SKM-1 (cell line): ENCODE data around the gene RABAC1.
"Not testable (repeated sequence)": the region's sequence is repeated elsewhere in the genome, so short reads cannot be mapped to it uniquely, and the experiment has no call there.

Source experiments
- DNase-seq: peaks from one replicate; lab custom pipeline; 2025; ENCODE audit not compliant: unreplicated experiment; lab: John Stamatoyannopoulos, UW

RABAC1 gene, protein sequence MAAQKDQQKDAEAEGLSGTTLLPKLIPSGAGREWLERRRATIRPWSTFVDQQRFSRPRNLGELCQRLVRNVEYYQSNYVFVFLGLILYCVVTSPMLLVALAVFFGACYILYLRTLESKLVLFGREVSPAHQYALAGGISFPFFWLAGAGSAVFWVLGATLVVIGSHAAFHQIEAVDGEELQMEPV

DNA sequence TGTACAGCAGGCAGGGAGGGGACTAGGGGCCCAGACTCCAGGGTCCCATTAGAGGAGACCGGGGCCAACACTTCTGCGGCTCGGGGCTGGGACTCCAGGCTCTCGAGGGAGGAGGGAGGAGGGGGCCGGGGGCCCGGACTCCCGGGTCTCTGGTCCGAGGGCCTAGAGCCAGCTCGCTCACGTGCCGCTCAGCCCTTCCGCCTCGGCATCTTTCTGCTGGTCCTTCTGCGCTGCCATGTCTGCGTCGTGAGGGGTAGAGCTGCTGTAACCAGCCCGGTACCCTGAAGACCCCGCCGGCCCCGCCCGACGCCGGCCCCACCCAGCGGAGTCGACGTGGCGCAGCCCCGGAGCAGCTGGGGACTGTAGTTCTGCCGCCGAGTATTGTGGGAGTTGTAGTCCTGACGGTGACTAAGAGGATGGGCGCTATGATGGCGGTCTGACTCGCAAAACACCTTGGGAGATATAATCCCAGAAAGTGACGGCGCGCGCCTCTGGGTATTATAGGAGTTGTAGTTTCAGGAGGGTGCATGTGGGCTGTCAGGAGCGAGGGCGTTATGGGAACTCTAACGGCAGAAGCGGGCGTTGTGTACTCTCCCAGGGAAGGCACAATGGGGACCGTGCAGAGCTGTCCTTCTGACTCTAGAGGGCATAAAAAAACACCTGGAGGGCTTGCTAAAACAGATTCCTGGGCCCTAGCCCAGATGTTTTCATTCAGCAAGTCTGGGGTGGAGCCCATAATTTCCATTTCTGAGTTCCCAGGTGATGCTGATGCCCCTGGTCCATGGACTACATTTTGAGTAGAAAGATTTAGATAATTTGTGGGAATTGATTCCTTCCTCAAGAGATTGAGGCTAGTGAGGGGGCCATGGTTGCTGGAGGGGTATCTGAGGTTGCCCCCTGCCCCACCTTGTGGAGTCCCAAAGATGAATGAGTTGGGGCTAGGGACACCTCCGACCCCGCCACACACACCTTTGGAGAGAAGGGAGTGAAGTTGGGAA lies at the start of gene RABAC1:
RABAC1 (minus strand) TSS at position 266 of the 998 bp plus-strand sequence; CDS start at position 237, 29 bp downstream.
- DNase-seq: peak; percentile 46

DNA sequence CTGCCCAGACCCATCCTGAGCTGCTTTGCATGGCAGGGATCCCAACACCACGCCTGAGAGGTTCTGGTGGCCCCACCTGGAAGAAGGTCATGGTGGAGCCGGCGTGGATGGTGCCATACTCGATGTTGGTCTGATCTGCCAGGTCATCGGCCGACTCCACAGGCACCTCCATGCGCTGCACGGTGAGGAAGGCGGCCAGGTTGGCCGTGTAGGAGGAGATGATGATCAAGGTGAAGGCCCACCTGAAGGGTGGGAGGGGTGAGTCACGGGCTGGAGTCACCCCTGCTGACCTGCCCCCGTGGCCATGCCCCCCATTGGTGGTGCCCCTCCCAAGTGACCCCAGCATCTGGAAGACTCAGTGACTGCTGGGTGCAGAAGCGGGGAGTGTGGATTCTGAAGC lies 47.4 kb upstream of the RABAC1 start:
- DNase-seq: no peak

DNA sequence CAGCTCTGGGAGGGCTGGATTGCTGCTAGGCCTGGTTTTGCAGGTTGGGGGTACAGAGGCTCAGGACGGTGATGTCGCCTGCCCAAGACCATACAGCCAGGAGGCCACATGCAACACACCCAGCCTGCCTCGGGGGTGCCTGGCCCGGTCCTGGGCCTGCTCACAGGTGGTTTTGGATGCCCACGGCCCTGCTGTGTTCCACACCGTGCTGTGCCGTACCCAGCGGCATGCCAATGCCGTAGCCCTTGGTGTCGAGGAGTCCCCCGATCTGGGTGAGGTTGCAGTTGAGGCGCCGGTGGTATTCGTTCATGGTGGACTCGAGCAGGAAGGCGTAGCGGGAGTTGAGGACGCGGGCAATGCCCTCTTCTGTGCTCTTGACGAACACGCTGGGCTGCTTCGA lies 46.4 kb upstream of the RABAC1 start:
- DNase-seq: no peak

DNA sequence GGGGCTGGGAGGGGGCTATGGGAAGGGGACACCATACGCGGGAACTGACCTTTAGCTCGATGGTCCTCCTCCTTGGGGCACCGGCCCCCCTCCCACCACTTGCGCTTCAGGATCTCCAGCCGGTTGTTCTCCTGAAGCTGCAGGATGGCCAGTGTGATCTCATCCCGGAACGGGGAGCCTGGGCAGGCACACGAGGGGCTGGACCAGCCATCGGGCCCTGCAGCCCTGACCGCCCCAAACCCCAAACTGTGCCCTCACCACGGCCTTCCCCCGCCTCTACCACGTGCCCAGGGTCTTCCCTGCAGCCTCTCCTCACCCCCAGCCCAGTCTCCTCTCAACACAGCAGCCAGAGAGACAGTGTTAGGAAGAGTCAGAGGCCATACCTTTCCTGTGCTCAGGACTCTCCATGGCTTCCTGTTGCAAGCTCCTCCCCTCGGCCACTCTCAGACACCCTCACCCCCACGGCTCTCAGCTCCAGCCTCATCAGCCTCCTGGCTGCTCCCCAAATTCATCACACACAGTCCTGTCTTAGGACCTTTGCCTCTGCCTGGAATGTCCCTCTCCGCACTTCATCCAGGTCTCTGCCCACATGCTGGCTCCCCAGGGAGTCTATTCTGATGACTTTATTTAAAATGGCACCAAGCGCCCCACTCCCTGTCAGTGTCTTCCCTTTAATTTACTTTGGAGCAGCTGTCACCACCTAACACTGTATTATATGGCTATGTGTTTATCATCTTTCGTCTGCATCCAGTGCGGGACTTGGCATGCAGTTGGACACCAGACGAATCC lies 44.6 kb upstream of the RABAC1 start:
- no peak for DNase-seq

DNA sequence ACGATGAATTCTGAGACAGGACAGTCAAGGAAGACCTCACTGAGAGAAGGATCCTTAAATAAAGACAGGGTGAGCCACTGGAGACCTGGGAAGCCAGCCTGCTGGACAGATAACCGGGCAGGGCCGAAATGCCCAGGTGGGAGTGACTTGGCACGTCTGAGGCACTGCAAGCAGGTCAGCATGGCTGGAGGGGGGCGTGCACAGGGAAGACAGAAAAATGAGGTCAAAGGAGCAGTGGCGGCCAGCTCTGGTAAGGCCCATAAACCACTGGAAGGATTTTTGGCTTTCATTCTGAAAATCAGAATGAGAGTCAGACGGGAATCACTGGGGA lies 40.7 kb upstream of the RABAC1 start:
- no peak for DNase-seq

DNA sequence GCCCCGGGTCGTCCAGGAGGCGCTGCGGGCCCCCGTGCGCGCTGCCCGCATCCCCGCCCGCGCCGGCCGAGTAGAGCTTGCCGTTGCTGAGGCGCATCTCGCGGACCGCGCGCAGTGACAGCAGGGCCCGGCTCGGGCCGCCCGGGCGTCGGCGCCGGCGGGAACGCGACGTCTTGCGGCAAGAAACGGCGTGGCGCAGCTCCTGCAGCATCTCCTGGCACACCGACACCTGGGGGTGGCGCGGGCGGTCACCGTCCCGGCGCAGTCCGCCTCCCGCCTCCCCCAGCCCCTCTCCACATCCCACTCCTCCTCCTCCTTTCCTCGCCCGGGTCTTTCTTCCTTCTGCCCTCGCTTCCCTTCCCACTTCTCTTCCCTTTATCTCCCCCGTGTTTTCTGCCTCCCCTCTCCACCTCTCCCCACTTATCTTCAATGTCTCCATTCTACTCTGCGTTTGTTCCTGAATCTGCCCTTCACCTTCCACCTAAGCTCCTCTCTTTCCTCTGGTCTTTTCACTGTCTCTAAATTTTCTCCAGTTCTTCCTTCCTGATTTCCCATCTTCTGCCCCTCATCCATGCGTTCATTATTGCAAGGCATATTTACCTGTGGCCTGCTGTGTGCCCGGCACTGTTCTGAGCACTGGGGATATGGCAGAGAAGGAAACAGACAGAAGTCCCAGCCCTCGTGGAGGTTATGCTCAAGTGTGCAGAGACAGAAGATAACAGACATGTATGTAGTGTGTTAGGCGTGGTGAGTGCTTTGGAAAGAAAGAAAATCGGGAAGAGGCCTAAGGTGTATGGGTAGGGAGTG lies 40.2 kb upstream of the RABAC1 start:
- no peak for DNase-seq

DNA sequence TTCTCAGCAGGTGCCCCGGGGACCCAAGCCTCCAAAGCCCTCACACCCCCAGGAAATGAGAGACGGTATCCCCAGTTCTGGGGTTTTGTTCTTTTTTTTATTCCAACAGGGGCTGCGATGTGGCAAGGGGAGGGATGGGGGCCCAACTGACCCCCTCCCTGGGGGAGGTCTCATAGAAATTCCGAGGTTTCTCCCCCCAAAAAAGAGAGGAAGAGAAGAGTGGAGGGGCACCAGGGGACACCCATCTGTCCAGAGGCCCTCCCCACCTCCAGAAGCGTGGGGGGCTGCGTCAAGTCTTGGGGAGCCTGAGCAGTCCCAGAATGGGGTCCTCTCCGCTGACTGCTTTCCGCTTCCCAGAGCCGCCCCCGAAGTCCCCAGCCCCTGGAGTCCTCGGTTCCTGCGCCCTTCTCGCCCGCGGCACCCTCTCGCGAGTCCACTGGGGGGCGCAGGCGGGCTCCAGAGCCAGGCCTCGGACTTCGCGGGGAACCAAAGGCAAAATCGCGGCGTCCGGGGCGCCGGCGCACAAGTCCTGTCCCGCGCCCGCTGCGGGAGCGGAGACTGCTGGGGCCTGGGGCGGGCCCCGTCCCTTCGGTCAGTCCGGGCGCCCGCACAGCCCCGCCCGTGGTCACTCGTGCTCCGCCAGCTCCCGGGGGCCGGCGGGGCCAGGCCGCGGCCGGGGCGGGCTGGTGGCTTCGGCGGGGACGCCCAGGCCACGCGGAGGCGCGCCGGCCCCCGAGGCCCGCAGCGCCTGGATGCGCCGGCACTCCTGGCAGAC lies 39.3 kb upstream of the RABAC1 start:
- DNase-seq: no peak

DNA sequence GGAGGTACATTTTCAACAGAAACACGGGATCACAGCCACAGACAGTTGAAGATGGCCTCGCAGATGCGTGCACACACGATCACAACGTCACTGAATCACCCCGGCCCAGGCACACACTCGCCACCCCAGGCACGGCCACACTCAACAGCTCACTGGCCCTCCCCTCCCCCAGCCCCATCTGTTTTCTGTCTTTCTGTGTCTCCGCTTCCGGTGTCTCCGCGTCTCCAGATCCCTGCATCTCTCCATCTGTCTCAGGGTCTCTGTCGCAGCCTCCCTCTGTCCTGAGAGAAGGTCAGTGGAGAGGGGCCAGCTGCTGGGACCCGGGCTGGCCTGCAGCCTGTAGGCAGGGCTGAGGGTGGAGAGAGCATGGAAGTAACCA lies 38.7 kb upstream of the RABAC1 start:
- no peak for DNase-seq

DNA sequence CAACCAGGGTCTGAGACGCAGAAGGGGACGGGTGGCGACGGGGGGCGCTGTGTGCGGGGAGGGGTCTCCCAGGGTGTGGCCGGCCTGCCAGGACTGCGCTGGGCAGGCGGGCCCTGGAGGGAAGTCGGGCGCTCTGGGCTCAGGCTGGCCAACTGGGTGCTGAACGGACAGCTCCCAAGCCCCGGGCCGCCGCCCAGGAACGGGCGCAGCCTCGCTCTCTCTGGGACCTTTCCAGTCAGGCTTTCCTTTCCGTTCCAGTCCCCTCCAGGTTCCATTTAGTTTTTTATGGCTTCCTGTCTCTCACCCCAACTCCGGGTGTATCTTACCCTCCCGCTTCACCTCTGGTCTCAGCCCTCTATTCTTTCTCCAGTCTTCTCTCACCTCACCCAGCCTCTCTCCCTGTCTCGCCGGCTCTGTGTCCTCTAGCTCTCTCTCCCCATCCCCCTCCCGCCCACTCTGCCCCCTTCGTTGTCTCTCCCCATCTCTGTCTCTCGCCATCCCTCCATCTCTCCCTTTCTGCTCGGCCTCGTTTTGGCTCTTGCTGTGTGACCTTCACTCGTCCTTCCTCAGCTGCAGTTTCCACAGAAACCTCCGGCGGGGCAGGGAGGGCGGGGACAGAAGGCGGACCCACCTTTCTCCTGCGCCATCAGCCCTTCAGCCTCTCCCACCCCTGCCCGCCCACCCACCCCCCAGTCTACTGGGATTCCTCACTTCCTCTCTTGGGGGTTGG lies 38.2 kb upstream of the RABAC1 start:
- no peak for DNase-seq

DNA sequence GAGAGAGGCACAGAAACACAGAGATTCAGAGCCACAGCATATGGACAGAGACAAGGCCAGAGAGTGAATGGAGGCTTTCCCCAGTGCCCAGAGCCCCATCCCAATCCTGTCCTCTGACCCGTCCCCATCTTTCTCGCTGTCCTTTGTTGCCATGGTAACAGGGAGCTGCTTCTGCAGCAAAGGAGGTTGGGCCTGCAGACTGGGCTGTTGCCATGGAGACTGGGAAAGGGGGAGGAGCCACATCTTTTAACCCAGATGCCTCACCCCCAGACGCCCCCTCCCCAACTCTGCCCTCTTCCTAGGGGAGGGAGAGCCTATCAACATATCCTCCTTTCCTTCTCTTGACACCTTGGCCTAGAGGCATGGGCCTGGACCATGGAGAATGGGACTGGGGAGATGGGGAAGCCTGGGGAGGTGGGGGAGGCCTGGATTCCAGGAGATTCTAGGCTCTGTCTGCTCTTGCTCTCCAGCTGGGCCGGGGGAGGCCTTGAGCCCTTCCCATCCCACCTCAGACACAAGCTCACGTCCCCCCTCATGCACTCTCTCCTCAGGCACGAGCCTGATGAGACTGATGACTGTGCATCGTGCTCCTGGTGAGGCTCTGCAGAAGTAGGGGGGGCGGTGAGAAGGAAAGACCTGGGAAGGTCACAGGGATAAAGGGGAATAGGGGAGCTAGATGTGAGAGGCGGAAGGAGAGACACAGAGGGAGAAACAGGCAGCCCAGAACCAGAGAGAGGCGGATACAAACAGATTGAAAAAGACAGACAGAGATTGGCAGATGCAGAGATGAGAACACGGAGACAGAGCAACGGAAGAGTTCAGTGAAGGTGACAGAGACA lies 37.1 kb upstream of the RABAC1 start:
- no peak for DNase-seq

DNA sequence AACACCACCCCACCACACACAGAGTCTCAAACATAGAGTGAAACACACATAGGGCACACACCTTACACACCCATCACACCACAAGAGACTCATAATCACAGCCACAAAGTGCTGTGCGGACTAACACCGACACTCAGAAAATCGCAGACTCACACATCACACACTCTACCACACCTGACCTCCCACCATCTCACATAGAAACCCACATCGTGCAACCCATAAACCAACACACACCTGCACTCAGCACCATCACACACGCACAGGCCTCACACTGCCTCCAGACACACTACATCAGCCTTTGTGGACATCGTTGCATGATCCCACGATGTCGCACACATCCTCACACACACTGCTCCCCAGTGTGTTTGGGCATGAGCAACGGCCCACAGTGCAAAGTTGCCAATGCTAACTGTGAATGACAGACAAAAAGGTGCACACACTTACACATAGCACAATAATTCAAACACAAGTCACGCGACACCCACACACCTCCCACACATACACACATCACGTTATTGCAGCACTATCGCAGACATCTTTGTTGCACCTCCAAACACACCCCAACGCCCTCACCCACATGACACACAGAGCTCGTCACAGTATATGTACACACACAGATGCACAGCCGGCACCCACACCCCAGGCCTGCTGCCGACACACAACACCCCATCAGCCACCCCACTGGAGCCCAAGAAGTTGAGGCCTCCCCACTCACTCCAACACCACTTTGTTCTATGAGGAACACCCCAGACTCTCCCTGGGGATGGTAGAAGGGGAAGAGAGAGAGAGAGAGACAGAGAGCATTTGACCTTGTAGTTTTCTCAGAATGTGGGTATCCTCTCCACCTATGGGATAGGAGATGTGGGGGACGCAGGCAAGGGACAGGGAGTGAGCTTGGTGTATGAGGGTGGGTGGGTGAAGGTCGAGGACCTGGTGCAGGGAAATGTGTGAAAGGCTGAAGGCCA lies 36.2 kb upstream of the RABAC1 start:
- no peak for DNase-seq

DNA sequence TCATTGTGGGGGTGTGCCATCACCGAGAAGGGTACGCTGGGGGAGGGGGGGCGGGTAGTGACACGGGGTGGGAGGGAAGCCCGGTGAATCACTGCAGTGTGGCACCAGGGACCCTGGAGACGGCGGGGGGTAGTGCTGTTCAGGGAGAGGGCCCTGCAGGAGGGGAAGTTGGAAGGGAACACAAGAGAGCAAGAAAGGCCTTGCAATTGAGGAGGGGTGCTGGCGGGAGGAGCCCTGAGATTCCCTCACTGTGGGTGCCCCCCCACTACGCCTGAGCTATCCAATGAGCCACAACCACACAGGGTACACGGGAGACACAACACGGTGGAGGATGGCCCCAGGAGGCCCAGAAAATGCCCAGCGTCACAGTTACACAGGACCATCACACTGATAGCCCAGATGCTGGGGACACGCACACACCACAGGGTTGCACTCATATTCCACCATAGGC lies 35.4 kb upstream of the RABAC1 start:
- no peak for DNase-seq

DNA sequence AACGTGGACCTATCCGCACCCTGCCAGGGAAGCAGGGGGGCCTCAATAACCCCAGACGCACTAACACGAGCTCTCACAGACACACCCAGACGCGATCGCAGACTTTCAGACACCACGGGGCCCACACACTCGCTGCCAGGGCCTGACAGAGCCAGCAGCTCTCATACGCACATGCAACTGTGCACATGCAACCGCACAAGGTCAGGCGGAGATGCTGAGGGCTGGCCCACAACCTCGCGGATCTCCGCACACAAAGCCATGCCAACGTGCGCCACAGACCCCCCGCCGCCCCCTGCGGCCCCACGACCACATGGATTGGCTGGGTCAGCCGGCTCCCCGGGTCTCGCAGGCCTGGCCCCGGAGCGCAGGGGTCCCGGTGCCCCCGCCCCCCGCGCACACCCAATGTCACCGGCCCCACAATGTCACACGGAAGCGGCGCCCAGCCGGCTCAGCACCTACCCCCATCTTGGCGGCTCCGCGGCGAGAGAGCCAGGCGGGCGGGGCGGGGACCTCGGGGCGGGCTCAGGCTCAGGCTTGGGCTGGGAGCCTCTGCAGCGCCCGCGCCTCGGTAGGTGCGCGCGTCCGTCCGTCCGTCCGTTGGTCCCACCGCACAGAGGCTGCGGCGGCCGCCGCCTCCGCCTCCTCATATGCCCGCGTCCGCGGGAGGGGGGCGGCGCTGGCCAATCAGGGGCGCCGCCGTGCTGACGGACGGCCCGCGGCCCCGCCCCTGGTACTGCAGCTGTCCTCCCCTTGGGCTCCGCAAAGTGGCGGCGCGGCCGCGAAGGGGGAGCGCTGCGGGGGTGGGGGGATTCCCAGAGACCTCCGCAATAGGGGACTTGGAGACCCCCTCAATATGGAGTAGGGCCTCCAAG lies 34.7 kb upstream of the RABAC1 start, which contains the start of gene ATP1A3:
ATP1A3 (minus strand) TSS at position 619 of the 872 bp plus-strand sequence; CDS start at position 465, 154 bp downstream.
- no peak for DNase-seq

DNA sequence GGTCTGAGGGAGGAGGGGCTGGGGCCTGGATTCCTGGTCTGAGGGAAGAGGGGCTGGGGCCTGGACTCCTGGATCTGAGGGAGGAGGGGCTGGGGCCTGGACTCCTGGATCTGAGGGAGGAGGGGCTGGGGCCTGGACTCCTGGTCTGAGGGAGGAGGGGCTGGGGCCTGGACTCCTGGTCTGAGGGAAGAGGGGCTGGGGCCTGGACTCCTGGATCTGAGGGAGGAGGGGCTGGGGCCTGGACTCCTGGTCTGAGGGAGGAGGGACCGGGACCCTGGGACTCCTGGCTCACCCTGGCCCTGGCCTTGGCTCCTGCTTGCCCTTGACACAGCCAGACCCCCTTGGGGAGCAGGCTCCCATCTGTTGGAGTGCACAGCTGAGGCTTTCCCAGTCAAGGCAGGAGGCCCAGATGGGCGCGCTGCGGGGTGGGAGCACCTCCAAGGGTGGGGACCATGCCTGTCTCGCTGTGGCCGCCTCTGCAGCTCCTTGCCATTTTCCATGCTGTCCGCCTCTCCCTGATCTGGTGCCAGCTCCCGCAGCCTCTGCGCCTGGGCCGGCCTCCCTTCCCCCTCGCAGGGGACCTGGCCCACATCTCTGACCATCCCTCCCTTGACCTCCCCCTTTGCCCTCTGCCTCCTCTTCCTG lies 32.9 kb upstream of the RABAC1 start:
- not testable (repeated sequence) for DNase-seq

DNA sequence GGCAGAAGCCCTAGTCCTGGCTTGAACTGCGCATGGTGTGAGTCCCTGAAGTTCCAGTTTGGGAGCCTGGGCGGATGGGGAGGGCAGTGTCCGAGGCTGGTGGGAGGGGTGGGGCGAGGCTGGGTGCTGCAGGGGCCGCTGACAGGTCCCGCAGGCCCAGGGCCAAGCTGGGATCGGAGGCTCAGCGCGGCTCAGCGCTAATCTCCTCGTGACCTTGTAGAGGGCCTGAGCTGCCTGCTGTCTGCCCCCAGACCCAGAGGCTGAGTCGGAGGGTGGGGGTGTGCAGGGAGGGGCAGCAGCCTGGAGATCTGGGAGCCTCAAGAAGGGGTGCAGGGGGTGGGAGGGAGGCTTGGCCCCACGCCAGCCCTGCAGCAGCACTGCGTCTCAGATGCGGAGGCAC lies 31.9 kb upstream of the RABAC1 start:
- no peak for DNase-seq

DNA sequence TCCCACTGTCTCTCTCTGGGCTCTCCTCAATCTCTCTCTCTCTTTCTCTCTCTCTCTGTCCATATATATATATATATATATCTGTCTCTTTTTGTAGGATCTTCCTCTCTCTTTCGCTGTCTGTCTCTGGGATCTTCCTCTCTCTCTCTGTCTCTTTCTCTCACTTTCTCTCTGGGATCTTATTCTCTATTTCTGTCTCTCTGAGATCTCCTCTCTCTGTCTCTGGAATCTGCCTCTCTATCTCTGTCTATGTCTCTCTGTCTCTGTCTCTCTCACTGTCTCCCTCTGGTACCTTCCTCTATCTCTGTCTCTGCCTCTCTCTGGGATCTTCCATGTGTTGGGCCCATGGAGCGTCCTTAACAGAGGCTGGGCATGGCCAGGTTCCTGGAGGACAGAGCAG lies 31.5 kb upstream of the RABAC1 start:
- DNase-seq: no peak
